ENCODE data around the gene KLF1.

DNA sequence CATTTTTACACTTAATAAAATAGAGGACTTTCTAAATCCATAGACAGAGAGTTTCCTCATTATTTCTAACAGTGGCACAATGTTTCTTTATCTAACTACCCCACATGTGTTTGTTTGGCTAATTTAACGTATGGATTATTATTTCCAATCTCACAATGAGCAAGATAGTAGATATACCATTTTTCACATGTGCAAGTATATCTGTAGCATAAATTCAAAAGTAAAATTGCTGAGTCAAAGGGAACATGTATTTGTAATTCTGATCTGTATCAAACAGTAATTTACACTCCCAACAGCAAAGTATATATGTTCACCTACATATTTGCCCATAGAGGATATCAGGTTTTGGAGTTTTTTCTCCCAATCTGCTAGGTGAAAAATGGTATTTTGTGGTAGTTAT, 30.3 kb downstream of the KLF1 start:
- TF ChIP-seq BHLHE40 (IDR thresholded peaks at IDR 0.05; ENCODE audit: low read depth, low read length) = no peak
- TF ChIP-seq, protein P1, sequence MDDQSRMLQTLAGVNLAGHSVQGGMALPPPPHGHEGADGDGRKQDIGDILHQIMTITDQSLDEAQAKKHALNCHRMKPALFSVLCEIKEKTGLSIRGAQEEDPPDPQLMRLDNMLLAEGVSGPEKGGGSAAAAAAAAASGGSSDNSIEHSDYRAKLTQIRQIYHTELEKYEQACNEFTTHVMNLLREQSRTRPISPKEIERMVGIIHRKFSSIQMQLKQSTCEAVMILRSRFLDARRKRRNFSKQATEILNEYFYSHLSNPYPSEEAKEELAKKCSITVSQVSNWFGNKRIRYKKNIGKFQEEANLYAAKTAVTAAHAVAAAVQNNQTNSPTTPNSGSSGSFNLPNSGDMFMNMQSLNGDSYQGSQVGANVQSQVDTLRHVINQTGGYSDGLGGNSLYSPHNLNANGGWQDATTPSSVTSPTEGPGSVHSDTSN (IDR thresholded peaks at IDR 0.05) = no peak
- TF ChIP-seq, protein P2, sequence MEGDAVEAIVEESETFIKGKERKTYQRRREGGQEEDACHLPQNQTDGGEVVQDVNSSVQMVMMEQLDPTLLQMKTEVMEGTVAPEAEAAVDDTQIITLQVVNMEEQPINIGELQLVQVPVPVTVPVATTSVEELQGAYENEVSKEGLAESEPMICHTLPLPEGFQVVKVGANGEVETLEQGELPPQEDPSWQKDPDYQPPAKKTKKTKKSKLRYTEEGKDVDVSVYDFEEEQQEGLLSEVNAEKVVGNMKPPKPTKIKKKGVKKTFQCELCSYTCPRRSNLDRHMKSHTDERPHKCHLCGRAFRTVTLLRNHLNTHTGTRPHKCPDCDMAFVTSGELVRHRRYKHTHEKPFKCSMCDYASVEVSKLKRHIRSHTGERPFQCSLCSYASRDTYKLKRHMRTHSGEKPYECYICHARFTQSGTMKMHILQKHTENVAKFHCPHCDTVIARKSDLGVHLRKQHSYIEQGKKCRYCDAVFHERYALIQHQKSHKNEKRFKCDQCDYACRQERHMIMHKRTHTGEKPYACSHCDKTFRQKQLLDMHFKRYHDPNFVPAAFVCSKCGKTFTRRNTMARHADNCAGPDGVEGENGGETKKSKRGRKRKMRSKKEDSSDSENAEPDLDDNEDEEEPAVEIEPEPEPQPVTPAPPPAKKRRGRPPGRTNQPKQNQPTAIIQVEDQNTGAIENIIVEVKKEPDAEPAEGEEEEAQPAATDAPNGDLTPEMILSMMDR (IDR thresholded peaks at IDR 0.05) = no peak
- no peak for TF ChIP-seq CBX2 (IDR thresholded peaks at IDR 0.05; ENCODE audit: borderline replicate concordance, low read depth)
- TF ChIP-seq POLR2A (IDR thresholded peaks at IDR 0.05; ENCODE audit: low read length) = no peak
- TF ChIP-seq, protein P3, sequence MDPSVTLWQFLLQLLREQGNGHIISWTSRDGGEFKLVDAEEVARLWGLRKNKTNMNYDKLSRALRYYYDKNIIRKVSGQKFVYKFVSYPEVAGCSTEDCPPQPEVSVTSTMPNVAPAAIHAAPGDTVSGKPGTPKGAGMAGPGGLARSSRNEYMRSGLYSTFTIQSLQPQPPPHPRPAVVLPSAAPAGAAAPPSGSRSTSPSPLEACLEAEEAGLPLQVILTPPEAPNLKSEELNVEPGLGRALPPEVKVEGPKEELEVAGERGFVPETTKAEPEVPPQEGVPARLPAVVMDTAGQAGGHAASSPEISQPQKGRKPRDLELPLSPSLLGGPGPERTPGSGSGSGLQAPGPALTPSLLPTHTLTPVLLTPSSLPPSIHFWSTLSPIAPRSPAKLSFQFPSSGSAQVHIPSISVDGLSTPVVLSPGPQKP (IDR thresholded peaks at IDR 0.05; ENCODE audit: low read depth, low read length) = no peak
- TF ChIP-seq GATA3 (IDR thresholded peaks at IDR 0.05; ENCODE audit: borderline replicate concordance) = no peak
- TF ChIP-seq RAD21 (conservative IDR thresholded peaks at IDR 0.05 in 1 of 2, IDR thresholded peaks at IDR 0.05 in 1 of 2) = no peak
- no peak for TF ChIP-seq HOXB13 (CRISPR knock-in tag; IDR thresholded peaks at IDR 0.05; ENCODE audit: low read depth)
